HG03066 (cell line): ENCODE results near the gene PRKCSH.
"Not testable (repeated sequence)": the region's sequence is repeated elsewhere in the genome, so short reads cannot be mapped to it uniquely, and the experiment has no call there.

Experiments used
- ATAC-seq: cut with Tn5 transposase; IDR thresholded peaks from one replicate; pipeline ENCODE4 v1.9.1; 2021; ENCODE audit warnings: low read depth; ENCODE audit not compliant: unreplicated experiment

The PRKCSH gene

GRCh38 chr19:11418549-11419506 is 16.6 kb upstream of the PRKCSH start, which contains the start of gene RGL3:
Gene RGL3, minus strand, starts transcription at chr19:11419314. Its CDS starts 36 bp downstream, at chr19:11419278.
- ATAC-seq, result no peak

DNA sequence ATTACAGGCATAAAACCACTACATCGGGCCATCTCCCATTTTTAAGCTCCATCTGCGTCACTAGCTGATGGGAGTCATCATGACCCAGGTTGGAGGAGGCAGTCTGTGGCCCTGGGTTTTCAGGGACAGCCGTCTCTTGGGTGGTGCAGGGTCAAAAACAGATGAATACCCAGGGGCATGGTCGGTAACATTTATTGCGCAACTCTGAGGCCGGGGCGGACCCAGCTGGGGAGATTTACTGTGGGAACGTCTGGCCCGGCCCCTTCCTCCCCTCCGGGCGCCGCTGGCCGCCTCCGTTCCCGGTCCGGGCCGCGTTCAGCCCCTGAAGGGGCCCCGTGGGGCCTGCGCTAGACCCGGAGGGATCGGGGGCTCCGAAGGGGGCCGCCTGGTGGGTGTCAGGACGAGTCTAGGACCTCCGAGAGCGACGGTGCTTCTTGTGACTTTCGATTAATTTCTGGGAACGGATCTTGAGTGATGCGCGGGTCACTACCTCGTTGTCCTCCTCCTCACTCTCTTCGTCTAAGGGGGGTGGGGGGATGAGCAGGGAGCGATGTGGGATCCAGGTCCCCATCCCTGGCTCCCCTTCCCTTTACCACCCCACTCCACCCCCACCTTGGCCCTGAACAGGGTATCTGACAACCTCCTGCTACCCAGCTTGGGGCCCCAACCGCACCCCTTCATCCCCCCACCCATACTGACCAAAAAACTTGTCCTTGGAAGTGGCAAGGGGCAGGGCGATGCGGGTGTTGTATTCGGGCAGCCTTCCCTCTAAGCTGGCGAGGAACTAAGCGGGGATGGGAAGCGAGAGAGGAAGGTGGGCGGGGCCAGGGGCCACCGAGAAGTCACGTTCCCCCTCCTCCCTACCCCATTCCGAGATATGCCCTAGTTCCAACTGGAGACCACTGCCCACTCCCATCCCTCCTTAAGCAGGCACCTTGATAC is 14.7 kb upstream of the PRKCSH start:
- no peak for ATAC-seq

DNA sequence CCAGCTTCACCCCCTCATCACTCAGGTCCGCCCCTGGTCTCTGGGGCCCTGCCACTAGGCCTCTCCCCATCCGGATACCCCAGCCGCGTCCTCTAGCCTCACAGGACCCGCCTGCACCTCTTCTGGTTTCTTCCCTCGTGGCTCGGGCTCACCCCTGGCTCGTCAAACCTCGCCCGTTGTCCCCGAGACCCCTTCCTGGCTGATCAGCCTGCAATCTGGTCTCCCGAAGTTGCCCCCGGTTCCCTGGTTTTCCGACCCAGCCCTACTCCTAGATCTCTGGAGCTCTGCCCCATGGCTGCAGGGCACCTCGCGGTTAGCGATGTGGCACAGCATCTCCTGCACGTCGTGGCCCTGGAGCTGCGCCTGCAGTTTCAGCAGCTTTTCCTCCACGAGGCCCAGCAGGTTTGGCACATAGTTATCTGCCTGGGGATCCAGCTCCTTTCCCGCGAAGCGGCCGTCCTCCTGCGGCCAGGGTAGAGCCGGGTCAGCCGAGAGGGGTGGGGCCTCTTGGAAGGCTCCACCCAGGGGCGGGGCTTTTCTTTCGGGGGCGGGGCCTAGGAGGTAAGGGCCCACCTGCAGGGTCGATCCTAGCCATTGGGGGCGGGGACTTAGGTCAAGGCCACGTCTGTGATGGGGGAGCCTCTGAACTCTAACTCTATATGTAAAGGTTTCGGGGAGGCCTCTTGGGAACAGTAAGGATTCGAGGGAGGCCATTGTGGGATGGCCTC is 13.9 kb upstream of the PRKCSH start:
- peak; percentile 39 for ATAC-seq

- peak; percentile 58 for ATAC-seq
These were observed 13.0 kb upstream of the PRKCSH start for GRCh38 chr19:11422163-11423065.

GRCh38 chr19:11423164-11423790 is 12.2 kb upstream of the PRKCSH start:
- no peak for ATAC-seq

- ATAC-seq, result no peak
These were observed 11.6 kb upstream of the PRKCSH start for GRCh38 chr19:11423791-11424181.

DNA sequence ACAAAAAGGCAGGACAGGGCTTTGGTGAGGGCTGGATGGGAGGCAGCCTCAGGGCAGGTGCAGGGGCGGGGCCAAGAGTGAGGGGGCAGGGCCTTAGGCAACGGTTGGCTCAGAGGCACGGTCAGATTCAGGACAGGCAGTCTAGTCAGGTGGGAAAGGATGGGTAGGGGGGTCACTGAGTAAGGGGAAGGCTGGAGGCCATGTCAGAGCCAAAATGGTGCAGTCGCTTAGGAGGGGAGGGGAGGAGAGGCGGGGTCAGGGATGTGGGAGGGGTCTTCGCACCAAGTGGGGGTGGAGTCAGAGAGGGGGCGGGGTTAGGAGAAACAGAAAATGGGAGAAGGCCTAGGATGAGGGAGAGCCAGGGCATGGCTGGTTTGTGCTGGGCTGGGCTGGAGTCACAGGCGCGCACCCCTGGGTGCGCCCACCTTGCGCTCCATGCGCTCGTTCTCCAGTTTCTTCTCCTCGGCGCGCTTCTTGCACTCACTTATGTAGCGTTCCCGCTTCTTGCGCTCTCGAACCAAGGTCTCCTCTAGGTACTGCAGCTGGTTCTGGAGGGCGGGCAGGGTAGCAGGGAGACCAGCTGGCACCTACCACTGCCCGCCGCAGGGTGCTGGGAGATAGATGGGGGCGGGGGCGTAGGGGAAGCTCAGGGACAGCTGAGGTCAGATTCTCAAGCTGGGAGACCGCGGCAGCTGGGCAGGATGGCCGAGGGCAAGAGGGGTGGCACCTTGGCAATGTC is 9.5 kb upstream of the PRKCSH start:
- ATAC-seq, result no peak

- ATAC-seq, result no peak
These were observed 8.8 kb upstream of the PRKCSH start for GRCh38 chr19:11426656-11427055.

DNA sequence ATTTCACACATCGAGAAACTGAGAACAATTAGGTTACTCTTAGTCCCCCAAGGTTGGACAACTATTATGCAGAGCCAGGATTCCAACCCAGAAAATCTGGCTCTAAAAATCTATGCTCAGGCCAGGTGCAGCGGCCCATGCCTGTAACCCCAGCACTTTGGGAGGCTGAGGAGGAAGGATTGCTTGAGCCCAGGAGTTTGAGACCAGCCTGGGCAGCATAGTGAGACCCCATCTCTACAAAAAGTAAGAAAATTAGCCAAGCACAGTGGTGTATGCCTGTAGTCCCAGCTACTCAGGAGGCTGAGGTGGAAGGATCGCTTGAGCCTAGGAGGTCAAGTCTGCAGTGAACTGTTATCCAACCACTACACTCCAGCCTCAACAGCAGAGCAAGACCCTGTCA is 1.9 kb upstream of the PRKCSH start:
- not testable (repeated sequence) for ATAC-seq

DNA sequence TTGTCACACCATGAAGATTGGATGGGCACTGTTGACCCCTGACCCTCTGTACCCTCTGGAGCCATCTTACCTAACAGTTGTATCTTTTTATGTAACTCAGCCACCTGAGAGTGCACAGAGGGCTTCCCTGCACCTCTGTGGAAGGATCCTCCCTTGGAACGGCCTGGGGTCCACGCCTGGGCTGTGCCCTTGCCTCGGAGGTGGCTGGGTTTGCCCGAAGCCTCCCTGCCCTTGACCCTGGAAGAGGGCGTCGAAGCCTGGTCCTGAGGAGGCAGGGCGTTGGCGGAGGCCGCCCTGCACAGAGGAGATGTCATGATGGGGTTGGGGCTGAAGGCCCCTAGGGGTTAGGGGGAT is 755 bp upstream of the PRKCSH start:
- peak; percentile 4 for ATAC-seq

DNA sequence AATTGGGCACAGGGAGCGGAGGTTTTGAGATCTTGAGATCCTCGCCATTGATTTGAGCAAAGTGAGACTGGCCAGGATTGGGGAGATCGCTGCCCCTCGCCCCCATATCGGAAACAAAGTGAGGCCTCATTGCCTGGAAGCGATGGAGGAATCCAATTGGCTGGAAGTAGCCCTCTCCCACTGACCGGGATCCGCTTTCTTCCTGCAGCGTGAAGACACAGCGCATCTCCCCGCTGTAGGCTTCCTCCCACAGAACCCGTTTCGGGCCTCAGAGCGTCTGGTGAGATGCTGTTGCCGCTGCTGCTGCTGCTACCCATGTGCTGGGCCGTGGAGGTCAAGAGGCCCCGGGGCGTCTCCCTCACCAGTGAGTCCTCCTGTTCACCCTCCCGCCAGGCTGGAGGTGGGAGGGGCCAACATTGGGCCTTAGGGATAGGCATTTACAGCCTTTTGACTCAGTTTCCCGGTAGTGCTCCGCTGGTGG is 438 bp downstream of the PRKCSH start:
- no peak for ATAC-seq

GRCh38 chr19:11437955-11438354 is 2.5 kb downstream of the PRKCSH start:
- no peak for ATAC-seq

DNA sequence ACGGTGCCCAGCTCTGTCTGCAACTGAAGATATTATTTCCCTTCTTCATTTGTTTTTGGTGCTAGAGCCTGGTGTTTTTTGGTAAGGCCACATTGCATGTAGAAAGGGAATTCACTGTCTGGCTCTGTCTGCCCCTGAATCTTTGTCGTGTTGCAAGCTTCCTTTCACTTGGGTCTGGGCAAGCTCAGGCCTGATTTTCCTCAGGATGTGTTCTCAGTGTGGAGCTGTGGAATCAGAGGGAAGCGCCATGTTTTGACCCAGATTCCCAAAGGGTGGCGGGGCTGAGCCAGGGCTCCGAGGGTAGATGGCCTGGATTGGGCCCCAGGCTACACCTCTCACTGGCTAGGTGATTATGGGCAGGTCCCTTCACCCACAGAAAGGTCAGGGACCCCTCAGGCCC is 8.6 kb downstream of the PRKCSH start:
- ATAC-seq, result no peak

DNA sequence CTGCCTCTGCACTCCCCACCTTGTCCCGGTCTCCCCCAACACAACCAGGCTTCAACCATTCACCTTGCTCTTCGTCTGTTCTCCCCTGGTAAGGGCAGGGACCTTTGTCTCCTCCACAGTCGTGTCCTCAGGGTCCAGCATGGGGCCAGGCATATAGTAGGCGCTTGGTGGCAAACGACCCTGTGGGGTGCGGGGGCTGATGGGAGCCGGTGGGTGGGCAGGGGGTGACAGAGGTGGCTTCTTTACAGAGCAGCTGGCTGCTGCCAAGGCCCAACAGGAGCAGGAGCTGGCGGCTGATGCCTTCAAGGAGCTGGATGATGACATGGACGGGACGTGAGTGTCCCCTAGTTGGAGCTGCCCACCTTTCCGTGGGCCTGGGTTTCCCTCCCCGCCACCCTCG is 9.7 kb downstream of the PRKCSH start:
- ATAC-seq, result no peak

DNA sequence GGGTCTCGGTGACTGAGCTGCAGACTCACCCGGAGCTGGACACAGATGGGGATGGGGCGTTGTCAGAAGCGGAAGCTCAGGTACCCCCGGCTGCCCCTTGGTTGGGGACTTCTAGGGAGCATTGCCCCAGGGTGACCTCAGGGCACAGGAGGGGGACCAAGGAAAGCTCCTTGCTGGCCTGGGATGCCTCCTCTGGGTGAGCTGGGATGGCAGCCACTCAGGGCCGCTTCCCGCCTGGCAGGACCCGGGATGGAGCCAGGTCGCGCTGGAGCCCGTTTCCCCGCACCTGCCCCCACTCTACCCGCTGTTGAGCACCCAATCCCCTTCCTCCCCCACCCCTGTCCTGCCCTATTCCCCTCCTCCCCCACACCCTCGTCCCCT is 10.8 kb downstream of the PRKCSH start:
- ATAC-seq, result no peak

DNA sequence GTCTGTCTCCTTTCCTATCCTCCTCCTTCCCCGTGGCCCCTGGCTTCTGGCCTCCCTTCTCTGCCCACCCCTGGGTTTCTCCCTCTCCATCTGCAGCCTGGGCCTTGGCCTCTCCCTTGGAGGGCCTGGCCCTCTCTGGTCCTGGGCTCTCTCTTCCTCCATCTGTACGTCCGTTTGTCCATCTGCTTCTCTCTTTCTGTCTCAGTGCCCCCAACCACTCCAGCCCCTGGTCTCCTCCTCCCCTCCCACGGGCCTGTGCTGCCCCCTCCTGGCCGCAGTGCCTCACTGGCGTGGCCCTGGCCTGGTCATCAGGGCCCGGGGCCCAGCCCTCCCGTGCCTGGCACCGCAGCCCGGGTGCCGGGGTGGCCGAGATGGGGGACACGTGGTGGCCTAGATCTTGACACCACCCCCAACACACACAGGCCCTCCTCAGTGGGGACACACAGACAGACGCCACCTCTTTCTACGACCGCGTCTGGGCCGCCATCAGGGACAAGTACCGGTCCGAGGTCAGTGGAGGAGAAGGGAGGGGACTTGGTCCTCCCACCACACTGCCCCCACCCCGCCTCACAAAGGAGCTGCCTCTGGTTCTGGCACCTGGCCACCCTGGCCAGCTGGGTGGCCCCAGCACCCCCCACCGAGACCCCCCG is 11.3 kb downstream of the PRKCSH start:
- no peak for ATAC-seq

GRCh38 chr19:11447347-11448262 is 12.2 kb downstream of the PRKCSH start:
- ATAC-seq, result no peak
